Mucosa of stomach (tissue), 1 donor: ENCODE results near the gene INS.
"Not testable (repeated sequence)": the region's sequence is repeated elsewhere in the genome, so short reads cannot be mapped to it uniquely, and the experiment has no call there.

Experiments used
- H3K27me3 ChIP-seq: one replicate; pipeline ENCODE4 v1.7.0; 2013; ENCODE audit warnings: mild to moderate bottlenecking, low read length; ENCODE audit not compliant: control insufficient read depth, insufficient read depth
- H3K36me3 ChIP-seq: one replicate; pipeline ENCODE4 v1.7.0; 2013; ENCODE audit warnings: low read length; ENCODE audit not compliant: control insufficient read depth, insufficient read depth
- H3K4me1 ChIP-seq: one replicate; pipeline ENCODE4 v1.7.0; 2013; ENCODE audit warnings: mild to moderate bottlenecking, low read length; ENCODE audit not compliant: control insufficient read depth, insufficient read depth
- H3K4me3 ChIP-seq: one replicate; pipeline ENCODE4 v1.7.0; 2013; ENCODE audit warnings: low read length
- H3K9ac ChIP-seq: one replicate; pipeline ENCODE4 v1.7.0; 2013; ENCODE audit warnings: mild to moderate bottlenecking, low read length, moderate library complexity
- H3K9me3 ChIP-seq: one replicate; pipeline ENCODE4 v1.7.0; 2013; ENCODE audit warnings: mild to moderate bottlenecking, low read length, moderate library complexity; ENCODE audit not compliant: control insufficient read depth
- donor health status: Pancreatic carcinoma.

INS gene

GRCh38 chr11:2128130-2128510, 32.9 kb downstream of the INS start:
- no peaks in the 10 kb centered on the region for H3K9me3 ChIP-seq
- no peaks in the 10 kb centered on the region for H3K36me3 ChIP-seq
- no peak overlapping the region for H3K4me3 ChIP-seq
- peaks cover 11% of the 10 kb centered on the region for H3K27me3 ChIP-seq
- H3K9ac ChIP-seq: no peak overlapping the region
- no peaks in the 10 kb centered on the region for H3K4me1 ChIP-seq

GRCh38 chr11:2127482-2128129, 33.4 kb downstream of the INS start:
- Histone ChIP-seq H3K4me3 (no peak overlapping the region), H3K9me3 (no peaks in the 10 kb centered on the region), H3K4me1 (no peaks in the 10 kb centered on the region), H3K36me3 (no peaks in the 10 kb centered on the region), H3K9ac (no peak overlapping the region), H3K27me3 (peaks cover 7% of the 10 kb centered on the region)

- no peaks in the 10 kb centered on the region for H3K36me3 ChIP-seq
- H3K27me3 ChIP-seq: peaks cover 16% of the 10 kb centered on the region
- H3K9me3 ChIP-seq: no peaks in the 10 kb centered on the region
- H3K4me1 ChIP-seq: no peaks in the 10 kb centered on the region
- no peak overlapping the region for H3K9ac ChIP-seq
- no peak overlapping the region for H3K4me3 ChIP-seq
Observed at GRCh38 chr11:2126520-2127085, 34.4 kb downstream of the INS start.

GRCh38 chr11:2124736-2125484, 36.1 kb downstream of the INS start:
- not testable (repeated sequence) for H3K4me1 ChIP-seq, H3K9ac ChIP-seq, H3K9me3 ChIP-seq, H3K4me3 ChIP-seq, H3K36me3 ChIP-seq
- H3K27me3 ChIP-seq: peaks cover 22% of the 10 kb centered on the region

GRCh38 chr11:2123628-2123960, 37.4 kb downstream of the INS start:
- H3K27me3 ChIP-seq: peaks cover 22% of the 10 kb centered on the region
- no peak overlapping the region for H3K4me3 ChIP-seq
- H3K4me1 ChIP-seq: no peaks in the 10 kb centered on the region
- no peaks in the 10 kb centered on the region for H3K36me3 ChIP-seq
- H3K9me3 ChIP-seq: no peaks in the 10 kb centered on the region
- H3K9ac ChIP-seq: no peak overlapping the region

- peaks cover 22% of the 10 kb centered on the region for H3K27me3 ChIP-seq
- no peaks in the 10 kb centered on the region for H3K9me3 ChIP-seq
- H3K4me3 ChIP-seq: no peak overlapping the region
- no peaks in the 10 kb centered on the region for H3K4me1 ChIP-seq
- no peak overlapping the region for H3K9ac ChIP-seq
- no peaks in the 10 kb centered on the region for H3K36me3 ChIP-seq
Observed at GRCh38 chr11:2122907-2123627, 37.9 kb downstream of the INS start.

DNA sequence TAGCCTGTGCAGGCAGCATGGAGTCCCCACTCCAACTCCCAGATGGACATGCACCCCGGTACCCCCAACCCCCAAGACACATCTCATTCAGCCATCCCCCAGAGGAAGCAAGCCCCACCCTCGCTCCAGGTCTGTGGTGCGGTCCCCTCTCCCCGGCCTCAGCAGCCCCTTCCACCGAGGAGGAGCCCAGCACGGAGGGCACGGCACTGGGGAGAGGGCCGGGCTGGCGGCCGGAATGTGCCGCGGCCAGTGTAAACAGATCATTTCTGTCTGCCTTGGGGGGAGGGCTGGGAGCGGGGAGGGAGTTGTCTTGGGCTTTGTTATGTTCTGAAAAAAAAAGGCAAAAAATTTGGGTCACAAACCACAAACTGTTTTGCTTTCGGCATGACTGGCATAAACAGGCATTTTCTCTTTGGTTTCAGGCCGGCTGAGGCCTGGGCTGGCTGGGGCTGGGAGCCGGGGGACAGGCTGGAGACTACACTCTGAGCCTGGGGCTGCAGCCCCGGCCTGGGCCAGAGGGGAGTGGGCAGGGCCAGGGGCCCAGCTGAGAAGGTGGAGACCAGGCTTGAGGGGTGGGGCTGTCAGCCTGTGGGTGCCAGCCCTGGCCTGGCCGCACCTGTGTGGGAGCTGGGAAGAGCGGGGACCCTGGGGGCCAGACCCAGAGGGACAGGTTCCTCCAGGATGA, 38.6 kb downstream of the INS start:
- Histone ChIP-seq H3K27me3 (peaks cover 22% of the 10 kb centered on the region), H3K36me3 (no peaks in the 10 kb centered on the region), H3K9ac (no peak overlapping the region), H3K9me3 (no peaks in the 10 kb centered on the region), H3K4me1 (no peaks in the 10 kb centered on the region), H3K4me3 (no peak overlapping the region)

DNA sequence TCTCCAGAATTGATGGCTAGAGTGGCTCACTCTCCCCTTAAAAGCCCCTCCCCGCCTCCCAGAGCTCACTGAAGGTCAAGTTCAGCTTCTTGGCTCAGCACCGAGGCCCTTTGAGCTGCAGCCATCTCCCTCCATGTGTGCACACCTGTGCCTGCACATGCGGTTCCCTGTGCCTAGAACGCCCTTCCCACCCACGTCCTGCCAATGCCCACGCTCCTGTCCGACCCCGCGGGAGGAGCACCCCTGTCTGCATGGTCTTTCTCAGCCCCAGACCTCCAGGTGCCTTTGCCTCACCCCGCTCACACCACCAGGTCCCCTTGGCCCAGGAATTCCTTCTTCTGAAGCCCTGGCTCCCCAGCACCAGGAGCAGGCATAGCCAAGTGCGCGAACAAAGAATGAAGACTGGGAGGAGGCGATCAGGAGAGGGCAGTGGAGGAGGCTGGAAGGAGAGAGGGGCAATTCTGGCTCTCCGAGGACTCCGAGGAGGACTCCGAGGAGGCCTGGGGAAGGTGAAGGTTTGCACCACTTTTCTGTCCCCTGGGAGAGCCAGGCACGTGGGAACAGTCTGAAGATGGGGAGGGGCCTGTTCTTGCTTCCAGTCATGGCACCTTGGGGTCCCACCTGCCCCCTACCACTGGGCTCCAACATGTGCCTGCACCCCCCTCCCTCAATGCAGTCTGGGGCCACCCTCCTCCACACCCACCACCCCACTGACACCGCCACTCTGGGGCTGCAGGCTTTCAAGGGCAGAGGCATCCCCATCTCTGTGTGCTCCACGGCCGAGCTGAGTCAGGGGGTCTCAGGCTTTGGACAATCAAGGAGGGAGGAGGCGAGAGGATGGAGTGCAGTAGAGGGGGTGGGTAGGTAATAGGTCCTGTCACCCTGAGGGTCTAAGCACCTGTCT, 39.5 kb downstream of the INS start:
- Histone ChIP-seq H3K4me3 (no peak overlapping the region), H3K36me3 (no peaks in the 10 kb centered on the region), H3K27me3 (peaks cover 22% of the 10 kb centered on the region), H3K4me1 (no peaks in the 10 kb centered on the region), H3K9me3 (no peaks in the 10 kb centered on the region), H3K9ac (no peak overlapping the region)

- H3K36me3 ChIP-seq: no peaks in the 10 kb centered on the region
- H3K9ac ChIP-seq: no peak overlapping the region
- H3K27me3 ChIP-seq: peaks cover 22% of the 10 kb centered on the region
- peaks cover 4% of the 10 kb centered on the region for H3K9me3 ChIP-seq
- no peak overlapping the region for H3K4me3 ChIP-seq
- no peaks in the 10 kb centered on the region for H3K4me1 ChIP-seq
Observed at GRCh38 chr11:2120359-2121100, 40.5 kb downstream of the INS start.

- Histone ChIP-seq H3K27me3 (peaks cover 21% of the 10 kb centered on the region), H3K9me3 (peaks cover 4% of the 10 kb centered on the region), H3K4me1 (no peaks in the 10 kb centered on the region), H3K9ac (no peak overlapping the region), H3K4me3 (no peak overlapping the region), H3K36me3 (no peaks in the 10 kb centered on the region)
Observed at GRCh38 chr11:2118677-2119076, 42.3 kb downstream of the INS start.

DNA sequence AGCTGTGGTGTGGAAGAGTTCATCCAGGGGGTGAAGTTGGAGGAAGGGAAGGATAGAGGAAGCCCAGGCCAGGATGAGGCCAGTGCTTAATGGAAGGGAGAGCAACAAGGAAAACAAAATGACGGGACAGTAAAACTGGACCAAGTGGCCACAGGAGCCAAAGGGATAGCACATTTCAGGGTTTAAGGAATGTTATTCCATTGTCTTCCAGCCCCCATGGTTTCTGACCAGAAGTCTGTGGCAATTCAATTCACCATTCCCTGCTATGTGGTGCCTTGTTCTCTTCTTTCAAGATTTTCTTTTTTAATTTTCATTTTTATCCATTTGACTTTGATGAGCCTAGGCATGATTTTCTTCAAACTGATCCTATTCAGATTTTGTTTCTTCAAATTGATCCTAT, 44.3 kb downstream of the INS start:
- H3K4me1 ChIP-seq: no peaks in the 10 kb centered on the region
- H3K36me3 ChIP-seq: no peaks in the 10 kb centered on the region
- H3K27me3 ChIP-seq: peaks cover 10% of the 10 kb centered on the region

More for the DNA sequence above, 44.3 kb downstream of the INS start:
- Histone ChIP-seq H3K9ac (no peak overlapping the region), H3K4me3 (no peak overlapping the region), H3K9me3 (peaks cover 4% of the 10 kb centered on the region)
